ENCODE measurements around the gene ELK3. TPM values are rescaled to one million over a fixed set of nuclear protein-coding genes. Genes with fewer than 3 reads are reported as not detected.

ELK3 gene
- total and polyA plus RNA-seq, 2 of the 13 experiments (the other 11 are each of a cell fraction or from before 2014, with no cell fraction given): 2.9 to 3.2 TPM

DNA sequence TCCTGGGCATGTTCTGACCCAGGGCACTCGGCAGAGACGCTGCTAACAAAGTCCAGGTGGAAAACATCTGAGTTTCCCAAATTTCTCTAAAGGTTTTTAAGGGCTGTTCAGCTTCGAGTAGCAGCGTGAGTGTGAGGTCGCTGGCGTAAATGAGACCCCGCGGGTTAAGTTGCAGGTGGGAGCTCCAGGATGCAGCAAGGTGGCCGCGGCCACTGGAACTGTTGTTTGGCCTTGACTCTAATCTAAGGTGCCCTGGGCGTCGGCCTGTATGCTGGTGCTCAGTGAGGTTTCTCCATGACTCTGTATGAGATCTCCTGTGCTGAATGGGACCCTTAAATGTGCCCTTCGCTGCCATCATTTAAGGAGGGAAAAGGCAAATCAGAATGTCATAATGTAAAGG, 50.7 kb downstream of the ELK3 start:
- in situ Hi-C loops (cut with HindIII; ENCODE audit: extremely low pct_ligation_motif_present, low pct_unique_long_range_greater_than_20kb): no loop called here
- H3K79me2 ChIP-seq (ENCODE audit: insufficient read depth, low read length): no peaks in the 10 kb centered on the region
- peaks cover 7% of the 10 kb centered on the region; the same call in 1 of the 2 replicates for H3K4me1 ChIP-seq (ENCODE audit: insufficient read depth, low read length)
- no peaks in the 10 kb centered on the region for H3K9me3 ChIP-seq (ENCODE audit: low read length)
- H4K20me1 ChIP-seq (ENCODE audit: insufficient read depth, low read length): no peaks in the 10 kb centered on the region
- intact Hi-C loops (cut with micrococcal nuclease; ENCODE audit: unreplicated experiment): no loop called here
- peaks cover 0 to 4% of the 10 kb centered on the region in 2 experiments; a peak in 1 of 5 replicates for H3K36me3 ChIP-seq (replicated peaks in 1 of 2; ENCODE audit: control insufficient read depth in 1 of 2, insufficient read depth in 2 of 2, low read length in 2 of 2)
- no peak for FAIRE-seq
- ChIA-PET CTCF (ENCODE audit: low intra/inter-chr PET ratio, low total read pairs) (no interaction called here), POLR2A (no interaction called here)
- TF ChIP-seq ZNF709 (CRISPR knock-in tag; IDR thresholded peaks at IDR 0.05): no peak
- no peaks in the 10 kb centered on the region for H3K27me3 ChIP-seq (ENCODE audit: control insufficient read depth in 1 of 2, insufficient read depth in 2 of 2, low read length in 2 of 2)
- no peak for ATAC-seq
- H3K9ac ChIP-seq (ENCODE audit: insufficient read depth, low read depth, low read length): no peak overlapping the region
- no TSS peak for BruUV-seq (replicated peaks)
- 98% methylated on average over 11 of the region's 13 CpGs for WGBS (ENCODE audit: low lambda C conversion rate)
- no peak overlapping the region for H3K4me2 ChIP-seq (ENCODE audit: low read depth, low read length)
- H3K27ac ChIP-seq (ENCODE audit: extremely low read length, insufficient read depth, low read length): no peak overlapping the region
- H2AFZ ChIP-seq (ENCODE audit: low read length): no peak overlapping the region
- DNase-seq (ENCODE audit: low spot score): no peak
- no peak overlapping the region for H3K4me3 ChIP-seq (replicated peaks in 1 of 3; ENCODE audit: insufficient read depth in 1 of 3, low read depth in 2 of 3, low read length in 3 of 3)

DNA sequence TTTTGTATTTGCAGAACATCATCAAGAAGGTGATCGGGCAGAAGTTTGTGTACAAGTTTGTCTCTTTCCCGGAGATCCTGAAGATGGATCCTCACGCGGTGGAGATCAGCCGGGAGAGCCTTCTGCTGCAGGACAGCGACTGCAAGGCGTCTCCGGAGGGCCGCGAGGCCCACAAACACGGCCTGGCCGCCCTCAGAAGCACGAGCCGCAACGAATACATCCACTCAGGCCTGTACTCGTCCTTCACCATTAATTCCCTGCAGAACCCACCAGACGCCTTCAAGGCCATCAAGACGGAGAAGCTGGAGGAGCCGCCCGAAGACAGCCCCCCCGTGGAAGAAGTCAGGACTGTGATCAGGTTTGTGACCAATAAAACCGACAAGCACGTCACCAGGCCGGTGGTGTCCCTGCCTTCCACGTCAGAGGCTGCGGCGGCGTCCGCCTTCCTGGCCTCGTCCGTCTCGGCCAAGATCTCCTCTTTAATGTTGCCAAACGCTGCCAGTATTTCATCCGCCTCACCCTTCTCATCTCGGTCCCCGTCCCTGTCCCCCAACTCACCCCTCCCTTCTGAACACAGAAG, 52.8 kb downstream of the ELK3 start:
- no peak for TF ChIP-seq ATF1 (CRISPR knock-in tag; IDR thresholded peaks at IDR 0.05)
- TF ChIP-seq IKZF4 (CRISPR knock-in tag; IDR thresholded peaks at IDR 0.05; ENCODE audit: borderline replicate concordance, low read depth, not compliant biosample characterization): no peak
- TF ChIP-seq IKZF1 (IDR thresholded peaks at IDR 0.05): no peak
- no peak for TF ChIP-seq HOXA9 (CRISPR knock-in tag; IDR thresholded peaks at IDR 0.05; ENCODE audit: borderline replicate concordance)
- TF ChIP-seq RELA (CRISPR knock-in tag; IDR thresholded peaks at IDR 0.05): no peak
- TF ChIP-seq ELF4 (CRISPR knock-in tag; IDR thresholded peaks at IDR 0.05; ENCODE audit: borderline replicate concordance): no peak
- in situ Hi-C loops (cut with HindIII; ENCODE audit: extremely low pct_ligation_motif_present, low pct_unique_long_range_greater_than_20kb) (no loop called here), intact Hi-C loops (cut with micrococcal nuclease; ENCODE audit: unreplicated experiment) (no loop called here)
- no peak overlapping the region for H3K4me2 ChIP-seq (ENCODE audit: low read depth, low read length)
- no peak overlapping the region for H3K9ac ChIP-seq (ENCODE audit: insufficient read depth, low read depth, low read length)
- POLR2A ChIA-PET: no interaction called here
- no peaks in the 10 kb centered on the region for H3K27me3 ChIP-seq (ENCODE audit: control insufficient read depth in 1 of 2, insufficient read depth in 2 of 2, low read length in 2 of 2)
- DNase-seq (ENCODE audit: low spot score) (no peak), ATAC-seq (no peak), FAIRE-seq (no peak)
- BruUV-seq (replicated peaks): no TSS peak
- CTCF ChIA-PET (ENCODE audit: low intra/inter-chr PET ratio, low total read pairs): no interaction called here
- H3K79me2 ChIP-seq (ENCODE audit: insufficient read depth, low read length): no peaks in the 10 kb centered on the region
- peaks cover 7% of the 10 kb centered on the region; the same call in 1 of the 2 replicates for H3K4me1 ChIP-seq (ENCODE audit: insufficient read depth, low read length)
- WGBS (ENCODE audit: low lambda C conversion rate): over 99% methylated on average over 17 of the region's 36 CpGs
- no peak overlapping the region for H3K27ac ChIP-seq (ENCODE audit: extremely low read length, insufficient read depth, low read length)
- H3K36me3 ChIP-seq (replicated peaks in 1 of 2; ENCODE audit: control insufficient read depth in 1 of 2, insufficient read depth in 2 of 2, low read length in 2 of 2): peaks cover 0 to 4% of the 10 kb centered on the region in 2 experiments; a peak in 1 of 5 replicates
- no peak overlapping the region for H2AFZ ChIP-seq (ENCODE audit: low read length)
- no peaks in the 10 kb centered on the region for H4K20me1 ChIP-seq (ENCODE audit: insufficient read depth, low read length)
- no peak overlapping the region for H3K4me3 ChIP-seq (replicated peaks in 1 of 3; ENCODE audit: insufficient read depth in 1 of 3, low read depth in 2 of 3, low read length in 3 of 3)
- no peaks in the 10 kb centered on the region for H3K9me3 ChIP-seq (ENCODE audit: low read length)

All from HepG2 (cell line).